Fibroblast of mammary gland (primary cell): ENCODE measurements around the gene KAT7.

ENCODE experiments used
- DNase-seq: peaks from one replicate; pipeline ENCODE4 v3.0.0-alpha.2; 2010; ENCODE audit warnings: low read depth
- H3K4me3 ChIP-seq: 2 replicates; pipeline ENCODE4 v1.5.1; 2011; ENCODE audit warnings: low read depth, mild to moderate bottlenecking, low read length, moderate library complexity; ENCODE audit not compliant: control insufficient read depth
- CTCF ChIP-seq: conservative IDR thresholded peaks from 2 replicates; pipeline ENCODE4 v1.5.1; 2011; ENCODE audit warnings: low read depth, low read length, inconsistent platforms; ENCODE audit not compliant: control insufficient read depth, insufficient read depth

Gene KAT7

GRCh38 chr17:49848019-49848473 is 59.6 kb downstream of the KAT7 start, which contains the start of gene TAC4:
Gene TAC4 (minus strand): TSS chr17:49848069. CDS start chr17:49848017, 52 bp downstream.
- DNase-seq: no peak
- H3K4me3 ChIP-seq: no peak within 1 kb of the TSS
- TF ChIP-seq CTCF: no peak

- DNase-seq: no peak
- no peak for TF ChIP-seq CTCF
These were observed 60.3 kb downstream of the KAT7 start for GRCh38 chr17:49848739-49849138.

GRCh38 chr17:49850218-49850610 is 61.7 kb downstream of the KAT7 start:
- no peak for TF ChIP-seq CTCF
- no peak overlapping the region for H3K4me3 ChIP-seq
- DNase-seq: no peak

More at GRCh38 chr17:49848739-49849138, 60.3 kb downstream of the KAT7 start:
- no peak overlapping the region for H3K4me3 ChIP-seq

DNA sequence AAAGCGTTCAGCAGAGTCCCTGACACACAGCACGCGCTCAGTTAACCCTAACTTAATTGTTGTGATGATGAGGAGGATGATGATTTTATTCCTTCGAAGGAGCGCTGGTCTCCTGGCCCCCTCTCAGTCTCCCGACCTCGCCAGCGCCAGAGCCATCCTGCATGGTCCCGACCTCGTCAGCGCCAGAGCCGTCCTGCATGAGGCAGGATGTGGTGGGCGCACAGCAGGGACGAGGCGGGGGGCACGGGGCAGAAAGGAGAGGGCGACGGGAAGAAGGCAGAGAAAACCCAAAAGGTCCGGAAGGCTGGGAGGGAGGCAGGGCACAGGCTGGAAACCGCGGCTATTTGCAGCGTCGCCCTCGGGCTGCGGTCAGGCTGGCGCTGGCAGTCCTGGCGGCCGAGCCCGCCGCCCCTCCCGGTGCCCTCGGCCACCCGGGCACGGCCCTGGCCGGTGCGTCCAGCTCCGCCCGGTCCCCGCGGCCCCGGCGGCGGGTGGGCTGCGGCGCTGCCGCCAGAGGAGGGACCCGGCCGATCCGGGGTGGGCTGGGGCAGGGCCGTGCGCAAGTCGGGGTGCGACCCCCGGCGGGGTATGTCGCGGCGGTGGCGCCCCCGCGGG is 62.4 kb downstream of the KAT7 start:
- peak overlapping the region; percentile 56 for H3K4me3 ChIP-seq
- no peak for TF ChIP-seq CTCF
- no peak for DNase-seq

- peak; percentile 59 for TF ChIP-seq CTCF
- peak; percentile 68 for DNase-seq
These were observed 63.2 kb downstream of the KAT7 start for GRCh38 chr17:49851387-49852291.

DNA sequence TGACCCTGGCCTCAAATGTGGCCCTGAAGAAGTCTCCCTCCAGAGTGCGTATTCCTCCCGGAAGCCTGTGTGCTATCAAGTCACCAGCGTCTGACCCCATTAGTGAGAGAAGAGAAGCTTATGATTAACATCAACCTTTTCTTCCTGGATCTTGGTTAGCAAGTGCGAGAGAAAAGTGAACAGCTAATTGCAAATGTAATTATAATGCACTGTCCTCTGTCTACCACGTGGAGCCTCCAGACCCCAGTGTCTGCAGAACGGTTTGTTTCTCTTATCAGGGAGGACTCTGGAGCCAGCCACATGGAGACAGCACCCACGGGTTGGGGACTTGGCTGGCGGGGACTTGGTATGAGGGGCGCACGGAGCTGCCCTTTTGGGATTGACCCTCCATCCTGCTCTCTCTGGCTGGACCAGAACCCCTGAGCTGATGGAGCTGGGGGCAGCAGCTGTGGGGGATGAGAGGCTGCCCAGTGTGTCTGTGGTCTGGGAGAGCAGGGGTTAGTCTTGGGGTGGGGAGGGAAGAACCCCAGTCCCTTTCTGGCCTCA is 65.1 kb downstream of the KAT7 start:
- no peak overlapping the region for H3K4me3 ChIP-seq
- TF ChIP-seq CTCF: no peak
- DNase-seq: no peak

More at GRCh38 chr17:49851387-49852291, 63.2 kb downstream of the KAT7 start:
- peak overlapping the region; percentile 56 for H3K4me3 ChIP-seq
